Transverse colon (tissue), 4 donors: ENCODE data around the gene SNRPA. TPM values are rescaled to one million over a fixed set of nuclear protein-coding genes. Genes with fewer than 3 reads are reported as not detected.
A peak's percentile ranks its signal among the peaks of the same experiment; 100 is the strongest.

Source experiments
- DNase-seq: peaks from one replicate; pipeline ENCODE4 v3.0.0-alpha.2; 2019
- H3K27ac ChIP-seq, 4 donors: fragments of 200-600 bp; sonication (generic); 2 replicates each; pipeline ENCODE4 v1.5.1; 2016 to 2018; ENCODE audit warnings: inconsistent platforms in 4 of 4
- H3K27me3 ChIP-seq: fragments of 200-600 bp; sonication (generic); 2 replicates; pipeline ENCODE4 v1.5.1; 2017; ENCODE audit warnings: inconsistent platforms
- H3K36me3 ChIP-seq, 4 donors: fragments of 200-600 bp; sonication (generic); 2 replicates each; pipeline ENCODE4 v1.5.1; 2017 to 2019; ENCODE audit warnings: inconsistent platforms in 4 of 4
- H3K4me1 ChIP-seq, 4 donors: fragments of 200-600 bp; sonication (generic); 2 replicates each; pipeline ENCODE4 v1.5.1; 2017 to 2020; ENCODE audit warnings: inconsistent platforms in 4 of 4
- H3K4me3 ChIP-seq, 4 donors: fragments of 200-600 bp; sonication (generic); 1 replicate in 1 of 4; 2 replicates in 3 of 4; pipeline versions ENCODE4 v1.5.1 to v1.6.1; 2017 to 2019; ENCODE audit warnings: inconsistent platforms in 4 of 4
- H3K9me3 ChIP-seq, 2 donors: fragments of 200-600 bp; sonication (generic); 2 replicates each; pipeline ENCODE4 v1.5.1; 2017 to 2019; ENCODE audit warnings: inconsistent platforms in 2 of 2
- CTCF ChIP-seq, 5 experiments: fragments of 200-600 bp in 3 of 5; fragments of 450-650 bp in 2 of 5; sonication (generic) in 3 of 5; IDR thresholded peaks; 1 replicate in 2 of 5; 2 replicates in 3 of 5; pipeline ENCODE4 v1.5.1; 2016 to 2017; ENCODE audit warnings: antibody characterized with exemption in 5 of 5, inconsistent platforms in 3 of 5, mild to moderate bottlenecking in 2 of 5, moderate library complexity in 1 of 5
- EP300 ChIP-seq: sonication (generic); formaldehyde crosslinking; IDR thresholded peaks from one replicate; pipeline ENCODE4 v1.6.1; 2017; ENCODE audit warnings: antibody characterized with exemption, low read depth
- POLR2A ChIP-seq: fragments of 450-650 bp; IDR thresholded peaks from one replicate; pipeline ENCODE4 v1.6.1; 2016; ENCODE audit warnings: antibody characterized with exemption, mild to moderate bottlenecking, moderate library complexity
- POLR2AphosphoS5 ChIP-seq, 3 donors: sonication (generic); formaldehyde crosslinking; IDR thresholded peaks; one replicate each; pipeline ENCODE4 v1.6.1; 2016; ENCODE audit warnings: antibody characterized with exemption in 3 of 3
- WGBS, 2 donors: methylation state at CpG; one replicate each; pipeline ENCODE4 v1.1.5; 2018; ENCODE audit warnings: low coverage in 1 of 2; 5-methylcytosine and 5-hydroxymethylcytosine counted together
- in situ Hi-C, 4 donors: fragments of 200-750 bp; cut with MboI; loops; one replicate each; pipeline versions ENCODE4 v1.15.0 to v1.15.1; 2017; ENCODE audit warnings: low sequenced_read_pairs in 3 of 4, low pct_ligation_motif_present in 1 of 4, low pct_unique_long_range_greater_than_20kb in 1 of 4
- intact Hi-C: fragments of 100-400 bp; cut with DNase I; formaldehyde crosslinking; loops from one replicate; pipeline ENCODE4 v1.15.1; 2023; ENCODE audit warnings: low total_unique reads
- total RNA-seq, 4 donors: library from RNA; depleted of rRNA; stranded (reverse); fragments of >200 nt; gene quantifications; one replicate each; pipeline ENCODE4 v1.1.0, GENCODE V29; 2016

The SNRPA gene
- total RNA-seq: 10 to 100 TPM; 45.1 to 85.3 (median 65.6) TPM

DNA sequence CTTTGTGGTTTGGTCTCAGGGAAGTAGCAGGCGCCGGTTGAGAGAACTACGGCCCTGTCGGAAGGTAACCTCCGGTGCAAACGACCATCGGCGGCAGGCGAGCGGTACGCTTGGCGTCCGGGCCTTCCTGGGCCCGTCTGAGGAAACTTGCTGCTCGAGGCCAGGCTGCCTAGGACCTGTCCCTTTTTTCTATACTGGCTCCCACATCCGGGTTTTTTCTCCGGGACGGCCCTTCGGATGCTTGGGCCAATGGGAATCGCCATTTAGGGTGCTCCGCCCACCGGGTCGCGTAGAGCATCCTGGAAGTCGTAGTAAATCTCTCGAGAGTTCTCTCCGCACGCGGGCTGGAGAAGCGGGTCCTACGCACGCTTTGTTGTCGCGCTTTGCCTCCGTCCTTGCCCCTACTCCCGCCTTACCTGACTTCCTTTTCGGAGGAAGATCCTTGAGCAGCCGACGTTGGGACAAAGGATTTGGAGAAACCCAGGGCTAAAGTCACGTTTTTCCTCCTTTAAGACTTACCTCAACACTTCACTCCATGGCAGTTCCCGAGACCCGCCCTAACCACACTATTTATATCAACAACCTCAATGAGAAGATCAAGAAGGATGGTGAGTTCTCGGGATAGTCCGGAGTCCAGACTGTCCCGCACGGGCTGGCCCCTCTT lies at the start of gene SNRPA:
Gene SNRPA (plus strand): TSS at position 330 of the 664 bp plus-strand sequence. CDS start 206 bp downstream, at position 536.
- peaks cover 26 to 52% (median 49%) of the 10 kb centered on the region in 4 donors for H3K4me1 ChIP-seq
- in situ Hi-C loops: loop anchor here in 1 of 4 donors (5.0 kb wide), 1 partner anchor 34 kb away; the partner anchor contains the start of genes COQ8B and ITPKC

DNA sequence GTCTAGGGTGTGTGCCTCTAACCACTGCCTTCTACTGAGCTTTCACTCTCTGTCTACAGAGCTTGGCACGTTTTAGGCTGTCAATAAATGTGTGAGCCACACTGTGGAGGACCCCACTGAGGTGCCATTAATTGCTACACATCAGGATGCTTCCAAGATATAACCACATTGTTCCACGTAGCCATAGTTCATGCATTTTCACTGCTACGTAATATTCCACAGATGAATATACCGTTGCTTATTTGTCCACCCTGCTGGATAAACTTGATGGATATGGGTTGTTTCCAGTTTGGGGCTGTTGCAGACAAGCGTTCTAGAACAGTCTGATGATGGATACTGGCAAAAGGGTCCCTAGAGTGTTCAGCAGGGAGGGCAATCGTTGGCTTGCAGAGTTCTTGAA lies 49.2 kb upstream of the SNRPA start:
- Histone ChIP-seq H3K36me3 (peaks cover 0 to 19% (median 7%) of the 10 kb centered on the region in 4 donors), H3K27ac (peak overlapping the region in 1 of 4 donors; percentile 36), H3K4me1 (no peaks in the 10 kb centered on the region), H3K9me3 (no peaks in the 10 kb centered on the region), H3K27me3 (no peaks in the 10 kb centered on the region), H3K4me3 (no peak overlapping the region)
- 93 to 97% methylated on average over 5 to 6 of the region's 6 CpGs for WGBS, 2 donors
- intact Hi-C loops: no loop called here
- in situ Hi-C loops: loop anchor here in 1 of 4 donors (25.0 kb wide), 1 partner anchor 111 kb away; no protein-coding TSS in a partner anchor
- no peak for DNase-seq
- no peak for TF ChIP-seq EP300
- TF ChIP-seq POLR2A: no peak

More for the DNA sequence above, at the start of gene SNRPA:
- Histone ChIP-seq H3K36me3 (no peaks in the 10 kb centered on the region), H3K27me3 (no peaks in the 10 kb centered on the region), H3K9me3 (no peaks in the 10 kb centered on the region), H3K27ac (peak within 1 kb of the TSS; percentile 91 to 99 (median 96)), H3K4me3 (peak within 1 kb of the TSS; percentile 52 to 67 (median 64))
- 0% methylated on average over 4 to 46 of the region's 46 CpGs for WGBS, 2 donors
- no peak for TF ChIP-seq EP300
- no peak for TF ChIP-seq CTCF (IDR thresholded peaks at IDR 0.05)
- TF ChIP-seq POLR2AphosphoS5 (IDR thresholded peaks at IDR 0.05): peak; percentile 95 to 98 (median 98)
- TF ChIP-seq POLR2A: peak; percentile 93
- peak; percentile 98 for DNase-seq
- intact Hi-C loops: no loop called here

DNA sequence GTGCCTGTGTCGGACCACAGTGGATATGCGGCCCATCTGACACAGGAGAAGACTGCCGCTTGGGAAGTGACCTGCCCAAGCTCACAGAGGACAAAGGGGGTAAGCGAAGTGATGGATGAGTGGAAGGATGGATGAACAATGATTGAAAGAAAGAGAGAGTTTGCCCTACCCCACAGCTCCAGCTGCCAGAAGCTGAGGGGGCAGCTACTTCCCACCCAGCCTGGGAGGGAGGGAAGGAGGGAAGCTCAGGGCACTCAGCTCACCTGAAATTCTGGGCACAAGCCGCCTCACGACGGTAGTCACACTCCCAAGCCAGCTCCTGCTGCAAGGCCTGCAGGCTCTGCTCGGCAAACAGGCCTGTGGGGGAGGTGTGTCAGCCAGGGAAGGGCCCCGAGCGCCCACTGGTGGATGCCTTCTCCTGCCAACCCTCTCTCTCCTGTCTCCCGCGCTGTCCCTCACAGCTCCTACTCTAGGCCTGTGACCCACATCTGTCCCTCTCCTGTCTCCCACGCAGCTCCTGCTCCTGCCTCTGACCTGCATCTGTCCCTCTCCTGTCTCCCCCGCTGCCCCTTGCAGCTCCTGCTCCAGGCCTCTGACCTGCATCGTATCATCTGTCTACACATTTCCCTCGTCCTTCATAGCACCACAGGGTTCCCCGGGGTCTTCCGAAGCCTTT lies 48.5 kb upstream of the SNRPA start:
- H3K4me1 ChIP-seq: no peaks in the 10 kb centered on the region
- in situ Hi-C loops (loop anchor here in 1 of 4 donors (25.0 kb wide), 1 partner anchor 110 kb away; no protein-coding TSS in a partner anchor), intact Hi-C loops (no loop called here)
- peaks cover 0 to 19% (median 8%) of the 10 kb centered on the region in 4 donors for H3K36me3 ChIP-seq
- H3K9me3 ChIP-seq: no peaks in the 10 kb centered on the region
- no peaks in the 10 kb centered on the region for H3K27me3 ChIP-seq
- 80% methylated on average over 2 to 18 of the region's 18 CpGs for WGBS, 2 donors
- no peak for TF ChIP-seq POLR2AphosphoS5 (IDR thresholded peaks at IDR 0.05)
- no peak for TF ChIP-seq EP300
- TF ChIP-seq CTCF (IDR thresholded peaks at IDR 0.05): peak; percentile 23 to 45 (median 36)
- DNase-seq: no peak
- peak overlapping the region in 2 of 4 donors; percentile 35 to 55 for H3K27ac ChIP-seq
- H3K4me3 ChIP-seq: no peak overlapping the region

- DNase-seq: no peak
- no peaks in the 10 kb centered on the region for H3K27me3 ChIP-seq
- H3K4me1 ChIP-seq: no peaks in the 10 kb centered on the region
- 77 to 88% methylated on average over 4 to 24 of the region's 24 CpGs for WGBS, 2 donors
- intact Hi-C loops (no loop called here), in situ Hi-C loops (loop anchor here in 1 of 4 donors (25.0 kb wide), 1 partner anchor 109 kb away; no protein-coding TSS in a partner anchor)
- H3K4me3 ChIP-seq: no peak overlapping the region
- no peak for TF ChIP-seq POLR2AphosphoS5 (IDR thresholded peaks at IDR 0.05)
- TF ChIP-seq EP300: no peak
- no peak for TF ChIP-seq CTCF (IDR thresholded peaks at IDR 0.05)
- no peak for TF ChIP-seq POLR2A
- H3K27ac ChIP-seq: peak overlapping the region in 2 of 4 donors; percentile 35 to 55
- H3K36me3 ChIP-seq: peaks cover 0 to 20% (median 9%) of the 10 kb centered on the region in 4 donors
- no peaks in the 10 kb centered on the region for H3K9me3 ChIP-seq
These were observed 47.8 kb upstream of the SNRPA start for GRCh38 chr19:40703029-40703755.
